Liver (tissue), 9 donors: ENCODE measurements around the gene CLOCK. TPM values are rescaled to one million over a fixed set of nuclear protein-coding genes. Genes with fewer than 3 reads are reported as not detected.

Source experiments
- DNase-seq: peaks from one replicate; pipeline ENCODE4 v3.0.0-alpha.2; 2017; ENCODE audit warnings: low spot score
- H3K27ac ChIP-seq, 2 donors: one replicate each; pipeline ENCODE4 v1.7.0; 2013; ENCODE audit warnings: inconsistent platforms in 2 of 2, low read length in 2 of 2, control low read depth in 1 of 2, low read depth in 1 of 2, mild to moderate bottlenecking in 1 of 2
- H3K27me3 ChIP-seq, 4 donors: one replicate each; pipeline versions ENCODE4 v1.6.1 to v1.7.0; 2013; ENCODE audit warnings: low read length in 3 of 4, inconsistent platforms in 1 of 4, mild to moderate bottlenecking in 1 of 4, moderate library complexity in 1 of 4; ENCODE audit not compliant: control insufficient read depth in 4 of 4, insufficient read depth in 4 of 4
- H3K36me3 ChIP-seq, 4 donors: one replicate each; pipeline versions ENCODE4 v1.6.1 to v1.7.0; 2013; ENCODE audit warnings: low read length in 3 of 4, mild to moderate bottlenecking in 3 of 4, low read depth in 1 of 4, moderate library complexity in 1 of 4; ENCODE audit not compliant: control insufficient read depth in 4 of 4, insufficient read depth in 3 of 4
- H3K4me1 ChIP-seq, 4 donors: one replicate each; pipeline versions ENCODE4 v1.6.1 to v1.7.0; 2013; ENCODE audit warnings: low read length in 3 of 4, mild to moderate bottlenecking in 3 of 4, moderate library complexity in 1 of 4; ENCODE audit not compliant: control insufficient read depth in 4 of 4, insufficient read depth in 4 of 4
- H3K4me3 ChIP-seq, 3 donors: one replicate each; pipeline versions ENCODE4 v1.6.1 to v1.7.0; 2013; ENCODE audit warnings: low read length in 3 of 3, control low read depth in 1 of 3, low read depth in 1 of 3, mild to moderate bottlenecking in 1 of 3
- H3K9ac ChIP-seq, 2 donors: one replicate each; pipeline ENCODE4 v1.7.0; 2013; ENCODE audit warnings: low read length in 2 of 2, mild to moderate bottlenecking in 2 of 2, moderate library complexity in 2 of 2, control low read depth in 1 of 2, low read depth in 1 of 2
- H3K9me3 ChIP-seq, 4 donors: one replicate each; pipeline versions ENCODE4 v1.6.1 to v1.7.0; 2013; ENCODE audit warnings: low read length in 3 of 4; ENCODE audit not compliant: control insufficient read depth in 4 of 4
- ATF3 ChIP-seq: IDR thresholded peaks from 2 replicates; pipeline ENCODE4 v1.6.1; 2016; ENCODE audit warnings: antibody characterized with exemption
- CTCF ChIP-seq: fragments of 150-350 bp; IDR thresholded peaks from 2 replicates; pipeline ENCODE4 v1.5.1; 2017; ENCODE audit warnings: improper control_type of control experiment, low read depth, low read length; ENCODE audit not compliant: missing input control
- EGR1 ChIP-seq, 2 donors: IDR thresholded peaks; 2 replicates each; pipeline ENCODE4 v1.6.1; 2016 to 2018; ENCODE audit warnings: antibody characterized with exemption in 2 of 2, low read depth in 2 of 2
- FOXA1 ChIP-seq: IDR thresholded peaks from 2 replicates; pipeline ENCODE4 v1.6.1; 2016; ENCODE audit warnings: antibody characterized with exemption
- FOXA2 ChIP-seq: IDR thresholded peaks from 2 replicates; pipeline ENCODE4 v1.6.1; 2016; ENCODE audit warnings: antibody characterized with exemption
- GABPA ChIP-seq, 2 donors: IDR thresholded peaks in 1 of 2; conservative IDR thresholded peaks in 1 of 2; 2 replicates each; pipeline ENCODE4 v1.6.1; 2016; ENCODE audit warnings: antibody characterized with exemption in 2 of 2, mild to moderate bottlenecking in 1 of 2, moderate library complexity in 1 of 2
- HNF4A ChIP-seq, 2 donors: conservative IDR thresholded peaks; 2 replicates each; pipeline ENCODE4 v1.6.1; 2016; ENCODE audit warnings: antibody characterized with exemption in 2 of 2, mild to moderate bottlenecking in 2 of 2
- HNF4G ChIP-seq: IDR thresholded peaks from 2 replicates; pipeline ENCODE4 v1.6.1; 2016; ENCODE audit warnings: antibody characterized with exemption
- JUND ChIP-seq, 2 donors: IDR thresholded peaks; 2 replicates each; pipeline ENCODE4 v1.6.1; 2016; ENCODE audit warnings: antibody characterized with exemption in 2 of 2
- MAX ChIP-seq: IDR thresholded peaks from 2 replicates; pipeline ENCODE4 v1.6.1; 2016; ENCODE audit warnings: antibody characterized with exemption
- NR2F2 ChIP-seq: IDR thresholded peaks from 2 replicates; pipeline ENCODE4 v1.6.1; 2016; ENCODE audit warnings: antibody characterized with exemption
- RAD21 ChIP-seq, 2 donors: IDR thresholded peaks; 2 replicates each; pipeline ENCODE4 v1.6.1; 2016; ENCODE audit warnings: antibody characterized with exemption in 2 of 2, mild to moderate bottlenecking in 2 of 2
- REST ChIP-seq: IDR thresholded peaks from 2 replicates; pipeline ENCODE4 v1.6.1; 2016; ENCODE audit warnings: antibody characterized with exemption, mild to moderate bottlenecking
- RXRA ChIP-seq, 2 donors: IDR thresholded peaks; 2 replicates each; pipeline ENCODE4 v1.6.1; 2017 to 2018; ENCODE audit warnings: antibody characterized with exemption in 2 of 2, mild to moderate bottlenecking in 1 of 2
- SP1 ChIP-seq: IDR thresholded peaks from 2 replicates; pipeline ENCODE4 v1.6.1; 2018; ENCODE audit warnings: antibody characterized with exemption, mild to moderate bottlenecking
- TAF1 ChIP-seq: conservative IDR thresholded peaks from 2 replicates; pipeline ENCODE4 v1.6.1; 2016; ENCODE audit warnings: antibody characterized with exemption, mild to moderate bottlenecking
- YY1 ChIP-seq: IDR thresholded peaks from 2 replicates; pipeline ENCODE4 v1.6.1; 2016; ENCODE audit warnings: antibody characterized with exemption, mild to moderate bottlenecking
- ZBTB33 ChIP-seq: IDR thresholded peaks from 2 replicates; pipeline ENCODE4 v1.6.1; 2016; ENCODE audit warnings: antibody characterized with exemption
- WGBS: extraction: QIAGEN DNeasy Blood & Tissue Kit; methylation state at CpG from one replicate; pipeline ENCODE4 v1.1.7; 2013; 5-methylcytosine and 5-hydroxymethylcytosine counted together
- polyA plus RNA-seq, 2 donors: library from polyadenylated mRNA; stranded (reverse) in 1 of 2; unstranded in 1 of 2; fragments of 200-250 nt in 1 of 2; fragments of >200 nt in 1 of 2; fragmentation: Nextera tagmentation in 1 of 2; extraction: Ambion mirVana in 1 of 2; gene quantifications; one replicate each; pipeline versions ENCODE4 v1.2.1 to v1.2.3, GENCODE V29; 2013 to 2015
- total RNA-seq, 2 donors: library from RNA; depleted of rRNA; stranded (reverse); fragments of >200 nt; gene quantifications; one replicate each; pipeline ENCODE4 v1.2.3, GENCODE V29; 2014
- donor health status: healthy.
- donor health status: healthy.
- donor health status: healthy.
- donor health status: healthy.
- donor health status: healthy.

Gene CLOCK
- total and polyA plus RNA-seq, 4 donors = 5.1 to 19.4 (median 6.1) TPM

- H3K9me3 ChIP-seq = no peaks in the 10 kb centered on the region
- no peak overlapping the region for H3K27ac ChIP-seq
- H3K4me3 ChIP-seq = no peak overlapping the region
- 89% methylated on average over 4 of the region's 4 CpGs for WGBS
- H3K9ac ChIP-seq = no peak overlapping the region
- H3K36me3 ChIP-seq = peaks cover 0 to 1% (median 0%) of the 10 kb centered on the region in 4 donors
- H3K4me1 ChIP-seq = no peaks in the 10 kb centered on the region
- DNase-seq = no peak
- TF ChIP-seq TAF1 (no peak), REST (no peak), MAX (no peak), CTCF (no peak), HNF4G (no peak), GABPA (IDR thresholded peaks at IDR 0.05 in 1 of 2, conservative IDR thresholded peaks at IDR 0.05 in 1 of 2) (no peak), RAD21 (IDR thresholded peaks at IDR 0.05) (no peak), NR2F2 (no peak), JUND (IDR thresholded peaks at IDR 0.05) (no peak)
- no peaks in the 10 kb centered on the region for H3K27me3 ChIP-seq
Measured at GRCh38 chr4:55530691-55531090, 16.0 kb downstream of the CLOCK start.

GRCh38 chr4:55530167-55530566 is 16.5 kb downstream of the CLOCK start:
- TF ChIP-seq RAD21 (IDR thresholded peaks at IDR 0.05) (no peak), JUND (IDR thresholded peaks at IDR 0.05) (no peak), NR2F2 (no peak), CTCF (no peak), REST (no peak), TAF1 (no peak), FOXA1 (no peak), ATF3 (no peak), EGR1 (IDR thresholded peaks at IDR 0.05; ENCODE audit: low read depth in 2 of 2) (no peak), SP1 (no peak), MAX (no peak), RXRA (IDR thresholded peaks at IDR 0.05) (no peak), FOXA2 (no peak), ZBTB33 (no peak), HNF4A (conservative IDR thresholded peaks at IDR 0.05) (no peak), HNF4G (no peak), YY1 (no peak), GABPA (IDR thresholded peaks at IDR 0.05 in 1 of 2, conservative IDR thresholded peaks at IDR 0.05 in 1 of 2) (no peak)
- no peak overlapping the region for H3K27ac ChIP-seq
- H3K36me3 ChIP-seq = peaks cover 0 to 1% (median 0%) of the 10 kb centered on the region in 4 donors
- H3K9ac ChIP-seq = no peak overlapping the region
- no peak for DNase-seq
- H3K27me3 ChIP-seq = no peaks in the 10 kb centered on the region
- no peaks in the 10 kb centered on the region for H3K9me3 ChIP-seq
- H3K4me3 ChIP-seq = no peak overlapping the region
- WGBS = 93% methylated on average over 4 of the region's 4 CpGs
- H3K4me1 ChIP-seq = no peaks in the 10 kb centered on the region
